HepG2 (cell line): ENCODE data around the gene ATP8B2. TPM values are rescaled to one million over a fixed set of nuclear protein-coding genes. Genes with fewer than 3 reads are reported as not detected.

Experiments
- AFF4 ChIP-seq: sonication (generic); formaldehyde crosslinking; IDR thresholded peaks from 2 replicates; pipeline ENCODE4 v1.4.0; 2020; ENCODE audit warnings: missing genetic modification reagents
- ARNT ChIP-seq: fragments of 450-650 bp; IDR thresholded peaks from 2 replicates; pipeline ENCODE4 v1.6.1; 2017
- CBX2 ChIP-seq, 2 experiments: fragments of 200-600 bp in 1 of 2; sonication (generic); formaldehyde crosslinking in 1 of 2; IDR thresholded peaks; 2 replicates each; pipeline versions ENCODE4 v1.7.0 to v1.8.1; 2018 to 2022; ENCODE audit warnings: low read depth in 2 of 2, low read length in 1 of 2, mild to moderate bottlenecking in 1 of 2, missing genetic modification reagents in 1 of 2
- DDIT3 ChIP-seq: sonication (generic); formaldehyde crosslinking; IDR thresholded peaks from 2 replicates; pipeline ENCODE4 v1.4.0; 2020; ENCODE audit warnings: mild to moderate bottlenecking, missing genetic modification reagents
- ERF ChIP-seq: IDR thresholded peaks from 2 replicates; pipeline ENCODE4 v1.6.1; 2018; ENCODE audit warnings: missing biosample characterization, missing genetic modification reagents
- FIP1L1 ChIP-seq: fragments of 200-400 bp; formaldehyde crosslinking; IDR thresholded peaks from 2 replicates; pipeline ENCODE4 v1.6.1; 2018; ENCODE audit warnings: low read depth, mild to moderate bottlenecking, low read length, moderate library complexity, borderline replicate concordance; ENCODE audit not compliant: insufficient read depth
- RBFOX2 ChIP-seq: fragments of 200-400 bp; formaldehyde crosslinking; IDR thresholded peaks from 2 replicates; pipeline ENCODE4 v1.6.1; 2017; ENCODE audit warnings: low read depth, mild to moderate bottlenecking, low read length
- TCF7L2 ChIP-seq: IDR thresholded peaks from 2 replicates; pipeline ENCODE4 v1.6.1; 2011; ENCODE audit warnings: mild to moderate bottlenecking, low read depth, low read length, moderate library complexity
- YEATS2 ChIP-seq: sonication (generic); formaldehyde crosslinking; IDR thresholded peaks from 2 replicates; pipeline ENCODE4 v1.4.0; 2020; ENCODE audit warnings: missing genetic modification reagents, borderline replicate concordance
- ZBTB7A ChIP-seq: sonication (generic); formaldehyde crosslinking; IDR thresholded peaks from 2 replicates; pipeline ENCODE4 v1.8.0; 2022; ENCODE audit warnings: mild to moderate bottlenecking, missing genetic modification reagents
- ZHX1 ChIP-seq: sonication (generic); formaldehyde crosslinking; IDR thresholded peaks from 2 replicates; pipeline ENCODE4 v1.8.1; 2022; ENCODE audit warnings: low read depth, mild to moderate bottlenecking, missing genetic modification reagents
- ZMYM4 ChIP-seq: sonication (generic); formaldehyde crosslinking; IDR thresholded peaks from 2 replicates; pipeline ENCODE4 v1.8.1; 2023; ENCODE audit warnings: mild to moderate bottlenecking, missing genetic modification reagents
- ZNF367 ChIP-seq: sonication (generic); formaldehyde crosslinking; IDR thresholded peaks from 2 replicates; pipeline ENCODE4 v1.4.0; 2020; ENCODE audit warnings: missing genetic modification reagents, borderline replicate concordance
- ZNF432 ChIP-seq: sonication (generic); formaldehyde crosslinking; IDR thresholded peaks from 2 replicates; pipeline ENCODE4 v1.5.0; 2020; ENCODE audit warnings: missing genetic modification reagents, mild to moderate bottlenecking, borderline replicate concordance
- ZNF441 ChIP-seq: sonication (generic); formaldehyde crosslinking; IDR thresholded peaks from 2 replicates; pipeline ENCODE4 v1.7.0; 2021; ENCODE audit warnings: missing genetic modification reagents, borderline replicate concordance
- ZNF546 ChIP-seq: sonication (generic); formaldehyde crosslinking; conservative IDR thresholded peaks from 2 replicates; pipeline ENCODE4 v1.8.1; 2023; ENCODE audit warnings: mild to moderate bottlenecking, missing genetic modification reagents
- ZNF605 ChIP-seq: sonication (generic); formaldehyde crosslinking; IDR thresholded peaks from 2 replicates; pipeline ENCODE4 v1.8.0; 2022; ENCODE audit warnings: mild to moderate bottlenecking, missing genetic modification reagents
- ZSCAN9 ChIP-seq: IDR thresholded peaks from 2 replicates; pipeline ENCODE4 v1.6.1; 2016; ENCODE audit warnings: borderline replicate concordance
- polyA plus RNA-seq, 8 experiments: library from polyadenylated mRNA; depleted of rRNA in 3 of 8; stranded (reverse) in 7 of 8; unstranded in 1 of 8; fragments of >200 nt; fragmentation: Illumina TruSeq in 4 of 8; extraction: Trizol in 4 of 8; gene quantifications; 2 replicates each; pipeline versions ENCODE4 v1.2.1 to v1.2.3, GENCODE V29; 2011 to 2016; ENCODE audit warnings: low read depth in 4 of 8, missing spikeins in 1 of 8, mixed read lengths in 1 of 8; ENCODE audit not compliant: insufficient read depth in 1 of 8
- total RNA-seq, 5 experiments: library from RNA; depleted of rRNA; stranded (reverse); fragments of >200 nt; fragmentation: Illumina TruSeq; extraction: Trizol; gene quantifications; 2 replicates each; pipeline ENCODE4 v1.2.3, GENCODE V29; 2016; ENCODE audit warnings: low read depth in 1 of 5

Gene ATP8B2
- total and polyA plus RNA-seq, 2 of the 13 experiments (the other 11 are each of a cell fraction or from before 2014, with no cell fraction given) = 20.4 to 39.3 TPM

- no peak for TF ChIP-seq ZHX1 (CRISPR knock-in tag)
- no peak for TF ChIP-seq TCF7L2
- TF ChIP-seq RBFOX2 = no peak
- TF ChIP-seq ZNF432 (CRISPR knock-in tag) = no peak
- no peak for TF ChIP-seq ZNF367
- TF ChIP-seq YEATS2 (CRISPR knock-in tag) = no peak
- no peak for TF ChIP-seq ZMYM4 (CRISPR knock-in tag)
- TF ChIP-seq ZNF605 (CRISPR knock-in tag) = peak; percentile 49; the same call in 1 of the 2 replicates
- TF ChIP-seq ARNT = no peak
- no peak for TF ChIP-seq ZBTB7A
- TF ChIP-seq ZNF441 (CRISPR knock-in tag) = 0 out of 2 replicates have a peak, but pooled peaks have one; percentile 33
- no peak for TF ChIP-seq CBX2 (IDR thresholded peaks at IDR 0.05; ENCODE audit: low read depth, low read length)
- no peak for TF ChIP-seq CBX2 (CRISPR knock-in tag; IDR thresholded peaks at IDR 0.05; ENCODE audit: low read depth)
- no peak for TF ChIP-seq FIP1L1
- no peak for TF ChIP-seq DDIT3
- no peak for TF ChIP-seq AFF4 (CRISPR knock-in tag)
- TF ChIP-seq ZSCAN9 = no peak
- TF ChIP-seq ERF = no peak
- no peak for TF ChIP-seq ZNF546 (CRISPR knock-in tag)
These were observed 9.0 kb downstream of the ATP8B2 start (continued) for GRCh38 chr1:154334079-154335024.
